Activated effector memory CD4-positive, alpha-beta T cell treated with Interleukin-2 at 50 U/mL for 16 hours (primary cell): ENCODE results near the gene B4GALNT2.
"Not testable (repeated sequence)": the region's sequence is repeated elsewhere in the genome, so short reads cannot be mapped to it uniquely, and the experiment has no call there.

Experiments
- DNase-seq: peaks from one replicate; pipeline ENCODE4 v3.0.0-alpha.2; 2020

B4GALNT2 gene, protein sequence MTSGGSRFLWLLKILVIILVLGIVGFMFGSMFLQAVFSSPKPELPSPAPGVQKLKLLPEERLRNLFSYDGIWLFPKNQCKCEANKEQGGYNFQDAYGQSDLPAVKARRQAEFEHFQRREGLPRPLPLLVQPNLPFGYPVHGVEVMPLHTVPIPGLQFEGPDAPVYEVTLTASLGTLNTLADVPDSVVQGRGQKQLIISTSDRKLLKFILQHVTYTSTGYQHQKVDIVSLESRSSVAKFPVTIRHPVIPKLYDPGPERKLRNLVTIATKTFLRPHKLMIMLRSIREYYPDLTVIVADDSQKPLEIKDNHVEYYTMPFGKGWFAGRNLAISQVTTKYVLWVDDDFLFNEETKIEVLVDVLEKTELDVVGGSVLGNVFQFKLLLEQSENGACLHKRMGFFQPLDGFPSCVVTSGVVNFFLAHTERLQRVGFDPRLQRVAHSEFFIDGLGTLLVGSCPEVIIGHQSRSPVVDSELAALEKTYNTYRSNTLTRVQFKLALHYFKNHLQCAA

GRCh38 chr17:49132699-49133364 is at the start of gene B4GALNT2:
TSS of gene B4GALNT2 (plus strand) at chr17:49132769. CDS start at chr17:49132793, 24 bp downstream.
- DNase-seq = no peak

DNA sequence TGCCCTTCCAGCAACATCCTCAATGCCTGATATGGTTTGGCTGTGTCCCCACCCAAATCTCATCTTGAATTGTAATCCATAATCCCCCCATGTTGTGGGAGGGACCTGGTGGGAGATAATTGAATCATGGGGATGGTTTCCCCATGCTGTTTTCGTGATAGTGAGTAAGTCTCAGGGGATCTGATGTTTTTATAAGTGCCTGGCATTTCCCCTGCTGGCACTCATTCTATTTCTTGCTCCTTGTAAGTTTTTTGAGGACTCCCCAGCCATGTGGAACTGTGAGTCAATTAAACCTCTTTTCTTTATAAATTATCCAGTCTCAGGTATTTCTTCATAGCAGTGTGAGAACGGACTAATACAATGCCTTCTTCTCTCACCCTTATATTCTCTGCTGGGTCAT is 47.5 kb upstream of the B4GALNT2 start:
- DNase-seq = not testable (repeated sequence)

DNA sequence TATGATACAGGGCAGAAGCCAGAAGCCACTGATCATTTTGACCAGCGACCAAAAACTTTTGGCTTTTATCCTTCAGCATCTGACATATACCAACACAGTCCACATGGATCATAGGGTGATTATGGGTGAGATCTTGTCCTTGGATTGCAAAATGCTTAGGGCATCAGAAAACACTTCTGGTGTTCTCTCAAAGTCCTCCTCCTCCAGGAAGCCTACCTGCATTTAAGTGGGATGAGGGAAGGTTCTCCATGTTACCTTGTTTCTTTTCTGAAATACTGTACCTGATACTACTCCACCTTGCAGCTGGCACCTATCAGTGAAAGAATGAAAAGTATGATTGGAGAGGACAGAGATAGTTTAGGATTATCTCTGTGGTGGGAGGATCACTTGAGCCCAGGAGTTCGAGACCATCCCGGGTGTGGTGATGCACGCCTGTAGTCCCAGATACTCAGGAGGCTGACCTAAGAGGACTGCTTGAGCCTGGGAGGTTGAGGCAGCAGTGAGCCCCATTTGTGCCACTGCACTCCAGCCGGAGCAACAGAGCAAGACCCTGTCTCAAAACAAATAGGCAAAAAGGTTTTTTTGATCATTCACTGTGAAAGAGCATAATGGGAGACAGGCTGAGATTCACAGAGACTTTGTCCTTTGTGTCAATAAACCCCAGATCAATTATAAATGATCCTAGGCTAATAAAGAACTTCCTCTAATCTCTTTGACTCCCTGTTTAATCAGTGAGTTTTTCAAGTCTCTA is 46.8 kb upstream of the B4GALNT2 start:
- DNase-seq = no peak

DNA sequence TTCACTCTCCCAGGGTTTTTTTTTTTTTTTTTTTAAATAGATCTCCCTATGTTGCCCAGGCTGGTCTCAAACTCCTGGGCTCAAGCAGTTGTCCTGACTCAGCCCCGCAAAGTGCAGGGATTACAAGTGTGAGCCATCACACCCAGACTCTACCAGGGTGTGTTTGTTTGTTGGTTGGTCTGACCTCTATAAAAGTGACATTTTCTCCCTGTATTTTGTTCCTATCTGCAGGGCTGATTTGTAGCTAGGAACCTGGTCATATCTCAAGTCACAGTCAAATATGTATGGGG is 46.3 kb upstream of the B4GALNT2 start:
- DNase-seq = no peak

DNA sequence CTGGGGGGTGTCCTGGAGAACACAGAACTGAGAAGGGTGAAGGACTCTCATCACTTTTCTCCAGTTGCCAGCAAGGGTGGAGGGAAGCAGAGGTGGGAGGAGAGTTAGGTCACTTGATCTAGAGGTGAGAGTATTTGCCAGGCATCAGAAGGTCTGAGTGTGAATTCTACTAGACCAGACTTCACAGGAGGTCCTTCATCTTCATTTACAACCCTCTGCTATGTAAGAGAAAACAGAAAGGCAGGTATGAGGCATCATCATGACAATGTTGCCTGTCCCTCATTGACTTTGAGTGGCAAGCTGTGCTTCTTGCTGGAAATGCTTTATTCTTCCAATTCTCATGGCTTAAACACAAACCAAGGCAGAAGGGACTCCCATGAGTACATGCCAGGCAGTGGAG is 45.9 kb upstream of the B4GALNT2 start:
- no peak for DNase-seq

DNA sequence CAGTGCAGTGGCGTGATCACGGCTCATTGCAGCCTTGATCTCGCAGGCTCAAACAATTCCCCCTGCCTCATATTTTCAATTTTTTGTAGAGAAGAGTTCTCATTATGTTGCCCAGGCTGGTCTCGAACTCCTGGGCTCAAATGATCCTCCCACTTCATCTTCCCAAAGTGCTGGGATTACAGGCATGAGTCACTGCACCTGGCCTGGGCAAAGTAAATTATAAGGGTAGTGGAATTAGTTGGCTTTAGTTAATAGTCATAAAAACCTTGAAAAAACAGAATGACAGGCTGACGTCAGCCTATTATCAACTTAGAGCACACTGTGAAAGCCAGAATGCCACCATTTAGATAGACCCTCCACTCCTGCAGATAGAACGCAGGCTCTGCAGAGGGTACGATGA is 43.5 kb upstream of the B4GALNT2 start:
- no peak for DNase-seq

- no peak for DNase-seq
These were observed 41.5 kb upstream of the B4GALNT2 start for GRCh38 chr17:49090878-49091594.

- DNase-seq = no peak
These were observed 39.4 kb upstream of the B4GALNT2 start for GRCh38 chr17:49093131-49093530.

- no peak for DNase-seq
These were observed 32.0 kb upstream of the B4GALNT2 start for GRCh38 chr17:49100601-49101000.

DNA sequence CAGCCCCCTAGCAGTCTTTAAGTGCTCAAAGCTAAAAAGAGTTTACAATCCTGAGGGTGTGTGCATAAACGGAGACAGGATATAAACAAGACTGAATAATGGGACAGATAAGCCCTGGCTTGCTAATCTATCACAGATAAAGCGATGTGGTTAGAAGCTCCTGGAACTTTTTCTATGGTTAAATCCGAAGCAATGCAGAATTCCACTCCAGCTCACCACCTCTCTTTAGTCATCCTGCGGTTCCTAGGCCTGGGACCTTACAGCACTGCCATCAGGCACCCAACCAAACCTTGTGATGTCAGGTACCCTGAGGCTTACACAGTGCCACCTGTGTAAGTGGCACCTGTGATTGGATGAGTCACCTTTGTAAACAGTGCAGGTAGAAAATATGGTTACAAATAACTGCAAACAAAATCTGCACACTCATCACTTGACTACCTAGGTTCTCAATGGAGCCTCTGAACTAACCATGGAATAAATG is 31.5 kb upstream of the B4GALNT2 start:
- DNase-seq = no peak

DNA sequence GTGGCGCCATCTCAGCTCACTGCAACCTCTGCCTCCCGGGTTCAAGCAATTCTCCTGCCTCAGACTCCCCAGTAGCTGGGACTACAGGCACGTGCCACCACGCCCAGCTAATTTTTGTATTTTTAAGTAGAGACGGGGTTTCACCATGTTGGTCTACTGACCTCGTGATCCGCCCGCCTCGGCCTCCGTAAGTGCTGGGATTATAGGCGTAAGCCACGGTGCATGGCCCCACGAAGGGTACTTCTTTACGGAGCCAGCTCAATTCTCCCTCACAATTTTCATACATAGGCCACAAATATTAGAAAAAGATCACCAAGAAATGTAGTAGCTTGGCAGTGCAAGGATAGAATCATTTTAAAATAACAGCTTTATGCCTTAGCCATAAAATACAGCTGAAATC is 29.2 kb upstream of the B4GALNT2 start:
- not testable (repeated sequence) for DNase-seq

DNA sequence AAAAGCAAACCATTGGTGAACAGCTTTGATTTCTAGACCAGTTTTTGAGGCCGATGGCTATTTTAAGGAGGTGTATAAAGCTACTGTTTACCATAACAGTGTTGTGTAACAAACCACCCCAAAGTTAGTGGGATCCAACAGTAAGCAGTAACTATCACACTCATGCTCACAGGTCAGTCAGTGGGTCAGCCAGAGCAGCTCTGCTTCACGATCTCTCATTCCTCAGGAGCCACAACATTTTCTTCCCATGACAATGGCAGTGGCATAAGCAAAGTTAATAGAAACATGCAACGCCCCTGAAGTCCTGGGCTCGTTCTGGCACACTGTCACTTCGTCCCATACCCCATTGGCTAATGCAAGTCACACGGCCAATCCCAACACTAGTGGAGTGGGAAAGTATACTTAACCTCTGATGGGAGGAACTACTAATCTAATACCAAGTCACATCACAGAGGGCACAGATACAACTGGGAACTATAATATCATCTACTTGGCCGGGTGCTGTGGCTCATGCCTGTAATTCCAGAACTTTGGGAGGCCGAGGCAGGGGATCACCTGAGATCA is 28.0 kb upstream of the B4GALNT2 start:
- no peak for DNase-seq

DNA sequence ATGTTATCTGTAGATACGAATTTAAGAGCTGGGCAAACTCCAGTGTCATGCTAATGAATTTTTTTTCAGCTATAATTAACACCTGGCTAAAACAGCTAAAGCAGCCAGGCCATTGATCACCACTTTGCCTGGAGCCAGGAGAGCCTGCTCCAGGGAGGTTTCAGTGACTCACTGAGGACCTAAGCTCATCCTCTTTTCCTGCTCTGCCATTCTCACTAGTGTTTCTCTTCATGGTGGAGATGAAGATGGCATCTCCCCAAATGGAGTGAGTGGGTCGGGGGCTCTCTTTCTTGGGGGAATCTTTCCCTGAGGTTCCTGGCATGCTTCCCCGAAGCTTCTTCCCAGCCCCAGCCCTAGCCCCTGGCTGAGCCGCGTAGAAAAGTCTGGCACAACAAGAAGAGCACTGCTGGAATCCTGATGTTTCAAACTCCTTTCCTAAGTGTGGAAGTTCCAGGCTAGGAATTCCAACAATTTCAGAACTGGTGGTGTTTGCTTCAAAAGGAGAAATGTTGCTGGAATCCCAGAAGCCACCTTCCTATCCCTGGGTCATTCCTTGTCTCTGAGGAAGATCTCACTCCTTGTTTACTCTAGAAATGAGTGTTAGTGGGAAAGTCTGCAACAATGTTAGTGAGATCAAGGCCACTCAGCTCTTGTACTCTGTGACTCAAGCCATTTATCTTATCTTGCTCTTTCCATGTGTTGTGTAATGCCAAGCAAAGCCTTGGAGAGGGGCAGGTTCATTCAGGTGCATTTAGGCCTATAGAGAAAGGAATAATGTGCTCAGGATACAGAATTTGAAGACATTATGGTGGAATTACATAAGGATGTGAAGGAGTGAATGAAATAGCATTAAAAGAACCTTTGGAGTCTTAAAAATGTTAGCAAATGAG is 26.0 kb upstream of the B4GALNT2 start:
- DNase-seq = no peak

GRCh38 chr17:49107211-49107557 is 25.4 kb upstream of the B4GALNT2 start:
- no peak for DNase-seq

- no peak for DNase-seq
These were observed 24.3 kb upstream of the B4GALNT2 start for GRCh38 chr17:49108318-49108717.

DNA sequence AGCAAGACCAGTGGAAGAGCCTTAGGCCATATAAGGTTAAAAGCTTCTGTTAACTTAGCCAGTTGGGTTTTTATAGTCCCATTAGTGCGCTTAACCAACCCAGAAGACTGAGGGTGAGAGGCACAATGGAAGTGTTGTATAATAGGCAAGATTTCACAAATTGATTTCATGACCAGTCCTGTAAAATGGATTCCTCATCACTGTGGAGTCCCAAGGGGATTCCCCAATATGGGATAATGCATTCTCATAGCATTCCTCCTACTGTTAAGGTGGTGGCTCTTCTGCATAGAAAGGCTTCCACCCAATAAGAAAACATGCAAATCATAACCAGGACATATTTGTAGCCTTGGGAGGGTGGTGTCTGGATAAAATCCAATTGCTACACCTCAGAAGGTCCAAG is 22.1 kb upstream of the B4GALNT2 start:
- DNase-seq = no peak

- no peak for DNase-seq
These were observed 20.6 kb upstream of the B4GALNT2 start for GRCh38 chr17:49111934-49112333.

DNA sequence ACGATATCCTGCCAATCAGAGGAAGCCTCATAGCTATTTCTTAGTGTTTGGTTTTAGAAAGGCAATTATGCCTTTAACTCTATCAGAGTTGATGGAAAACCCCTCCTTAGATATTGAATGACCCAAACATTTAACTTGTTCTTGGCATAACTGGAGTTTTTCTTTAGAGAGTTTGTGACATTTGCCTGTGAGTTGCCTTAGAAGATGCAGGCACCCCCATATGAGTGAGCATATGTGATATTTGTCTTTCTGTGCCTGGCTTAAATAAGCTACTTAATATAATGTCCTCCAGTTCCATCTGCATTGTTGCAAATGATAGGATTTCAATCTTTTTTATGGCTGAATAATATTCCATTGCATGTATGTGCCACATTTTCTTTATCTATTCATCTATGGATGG is 19.6 kb upstream of the B4GALNT2 start:
- no peak for DNase-seq

- no peak for DNase-seq
These were observed 17.9 kb upstream of the B4GALNT2 start for GRCh38 chr17:49114703-49115102.

- no peak for DNase-seq
These were observed 14.9 kb upstream of the B4GALNT2 start for GRCh38 chr17:49117587-49118230.

- no peak for DNase-seq
These were observed 12.4 kb upstream of the B4GALNT2 start for GRCh38 chr17:49120166-49120565.
